Activated CD8-positive, alpha-beta memory T cell treated with anti-CD3 and anti-CD28 coated beads, Interleukin-2, amount 50 U/mL, for 1 hour (primary cell): ENCODE results near the gene PRSS22.

Experiments
- DNase-seq: peaks from one replicate; pipeline ENCODE4 v3.0.0-alpha.2; 2020; ENCODE audit errors: extremely low read depth

The PRSS22 gene

DNA sequence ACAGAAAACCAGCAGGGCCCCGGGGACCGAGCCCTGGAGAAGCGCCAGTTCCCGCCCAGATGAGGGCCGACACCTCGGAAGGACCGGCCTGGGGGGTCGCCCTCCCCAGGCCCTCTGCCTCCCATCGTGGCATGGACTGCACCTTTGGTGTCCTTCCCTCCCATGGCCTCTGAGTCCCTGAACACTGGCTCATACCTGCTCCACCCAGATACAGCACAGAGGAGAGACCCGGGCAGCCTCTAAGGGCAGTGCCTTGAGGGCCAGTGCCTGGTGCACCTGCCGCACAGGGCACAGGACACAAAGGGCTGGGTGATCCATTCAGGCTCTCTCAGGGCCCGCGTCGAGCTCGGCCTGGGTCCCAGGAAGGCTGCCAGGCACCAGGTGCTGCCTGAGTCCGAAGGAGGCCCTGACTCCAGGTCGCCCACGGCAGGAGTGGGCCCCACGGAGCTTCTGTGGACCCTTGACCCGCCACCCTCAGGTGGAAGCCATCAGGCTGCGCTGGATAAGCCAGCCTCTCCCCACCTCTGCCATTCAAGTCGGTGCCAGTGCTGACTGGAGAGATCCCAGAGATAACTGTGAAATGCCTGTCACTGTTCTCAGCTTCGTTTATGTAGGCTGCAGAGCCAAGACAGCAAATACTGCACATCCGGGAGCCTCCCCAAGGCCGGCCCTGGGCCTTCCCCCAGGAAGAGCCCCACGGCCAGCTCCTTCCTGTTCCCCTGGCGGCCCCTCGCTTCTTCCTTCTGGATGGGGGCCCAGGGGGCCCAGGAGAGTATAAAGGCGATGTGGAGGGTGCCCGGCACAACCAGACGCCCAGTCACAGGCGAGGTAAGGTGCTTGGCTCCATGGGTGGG, 28.2 kb downstream of the PRSS22 start, which contains the start of gene ZG16B:
TSS of gene ZG16B (plus strand) at position 803 of the 854 bp plus-strand sequence. CDS start 139 bp downstream, outside the sequence.
- DNase-seq, result no peak

DNA sequence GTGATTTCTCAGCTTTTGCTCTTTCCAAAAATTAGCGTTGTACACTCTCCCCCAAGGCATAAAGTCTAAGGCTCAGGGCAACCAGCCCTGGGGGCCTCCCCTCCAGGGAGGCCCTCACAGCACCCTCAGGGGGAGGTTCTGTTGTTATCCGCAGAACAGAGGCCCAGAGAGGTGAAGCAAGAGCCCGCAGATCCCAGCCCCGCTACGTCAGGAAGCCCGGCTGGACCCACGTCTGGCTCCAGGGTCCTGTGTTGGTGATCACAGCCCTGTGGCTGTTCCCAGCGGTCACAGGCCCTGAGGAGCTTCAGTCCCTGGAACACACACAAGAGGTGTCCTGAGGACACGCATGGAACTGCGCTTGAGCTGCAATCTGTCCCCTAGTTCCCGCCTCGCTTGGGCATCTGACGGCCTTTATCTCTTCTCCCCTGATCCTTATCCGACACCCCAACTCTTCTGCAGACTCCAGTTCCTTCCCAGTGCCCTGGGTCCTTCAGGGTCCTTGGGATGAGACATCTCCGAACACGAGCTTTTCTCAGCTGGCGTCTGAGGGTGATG, 29.0 kb downstream of the PRSS22 start:
- DNase-seq, result no peak

DNA sequence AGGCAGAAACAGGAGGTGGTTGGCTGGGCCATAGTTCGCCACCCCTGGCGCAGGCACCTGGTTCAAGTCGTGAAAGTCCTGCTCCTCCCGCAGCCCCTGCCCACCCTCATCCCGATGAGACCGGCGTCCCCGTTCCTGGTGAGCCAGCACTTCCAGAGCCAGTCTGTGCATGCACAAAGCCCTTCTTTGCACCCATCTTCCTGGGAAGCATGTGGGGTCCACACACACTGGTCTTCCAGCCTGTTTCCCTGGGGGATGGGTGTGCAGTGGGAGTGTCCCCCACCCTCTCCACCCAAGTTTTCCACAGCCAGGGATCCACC, 29.5 kb downstream of the PRSS22 start:
- DNase-seq, result no peak

DNA sequence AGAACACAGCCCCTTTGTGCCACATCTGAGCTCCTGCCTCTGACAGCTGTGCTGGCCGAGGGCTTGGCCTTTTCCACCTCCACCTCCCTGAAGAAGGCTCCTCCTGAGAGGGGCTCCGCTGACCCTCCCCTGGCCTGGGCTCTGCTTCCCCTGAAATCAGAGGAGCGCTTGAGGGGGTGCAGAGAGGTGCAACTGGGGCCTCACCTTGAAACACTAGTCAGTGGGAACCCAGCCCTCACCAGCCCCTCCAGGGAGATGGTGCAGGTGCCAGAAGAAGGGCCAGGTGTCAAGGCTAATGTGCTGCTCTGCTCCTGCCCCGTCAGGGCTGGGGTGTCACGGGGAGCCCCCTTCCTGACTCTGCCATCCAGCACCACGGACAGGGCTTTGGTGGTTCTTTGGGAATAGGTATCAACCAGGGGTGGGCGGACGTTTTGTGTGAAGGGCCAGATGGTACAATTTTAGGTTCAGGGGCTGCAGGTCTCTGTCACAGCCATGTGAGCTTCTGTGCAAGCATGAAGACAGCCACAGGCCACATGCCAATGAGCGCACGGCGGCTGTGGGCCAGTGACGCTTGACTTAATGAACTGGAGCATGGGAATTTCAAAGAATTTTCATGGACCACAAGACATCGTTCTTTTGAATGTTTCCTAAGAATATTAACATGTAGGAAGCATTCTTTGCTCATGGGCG, 30.0 kb downstream of the PRSS22 start:
- DNase-seq, result no peak

DNA sequence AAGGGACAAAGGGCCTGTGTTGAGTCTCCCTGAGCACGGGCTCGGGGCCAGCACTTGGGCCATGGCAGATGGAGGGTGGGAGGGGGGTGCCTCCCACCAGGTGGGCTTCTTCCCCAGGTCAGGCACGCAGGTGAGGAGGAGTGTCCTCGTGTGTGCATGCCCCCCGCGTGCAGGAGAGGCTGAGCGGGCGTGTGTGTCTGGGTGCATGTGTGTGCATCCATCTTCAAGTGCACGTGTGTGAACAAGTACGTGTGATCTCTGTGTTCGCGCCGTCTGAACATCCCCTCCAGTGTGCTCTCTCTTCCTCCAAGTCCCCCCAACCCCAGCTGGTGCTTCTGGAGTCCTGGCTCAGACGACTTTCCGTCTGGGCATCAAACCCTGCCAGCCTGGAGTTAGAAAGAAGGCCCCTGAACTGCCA, 30.6 kb downstream of the PRSS22 start:
- no peak for DNase-seq

DNA sequence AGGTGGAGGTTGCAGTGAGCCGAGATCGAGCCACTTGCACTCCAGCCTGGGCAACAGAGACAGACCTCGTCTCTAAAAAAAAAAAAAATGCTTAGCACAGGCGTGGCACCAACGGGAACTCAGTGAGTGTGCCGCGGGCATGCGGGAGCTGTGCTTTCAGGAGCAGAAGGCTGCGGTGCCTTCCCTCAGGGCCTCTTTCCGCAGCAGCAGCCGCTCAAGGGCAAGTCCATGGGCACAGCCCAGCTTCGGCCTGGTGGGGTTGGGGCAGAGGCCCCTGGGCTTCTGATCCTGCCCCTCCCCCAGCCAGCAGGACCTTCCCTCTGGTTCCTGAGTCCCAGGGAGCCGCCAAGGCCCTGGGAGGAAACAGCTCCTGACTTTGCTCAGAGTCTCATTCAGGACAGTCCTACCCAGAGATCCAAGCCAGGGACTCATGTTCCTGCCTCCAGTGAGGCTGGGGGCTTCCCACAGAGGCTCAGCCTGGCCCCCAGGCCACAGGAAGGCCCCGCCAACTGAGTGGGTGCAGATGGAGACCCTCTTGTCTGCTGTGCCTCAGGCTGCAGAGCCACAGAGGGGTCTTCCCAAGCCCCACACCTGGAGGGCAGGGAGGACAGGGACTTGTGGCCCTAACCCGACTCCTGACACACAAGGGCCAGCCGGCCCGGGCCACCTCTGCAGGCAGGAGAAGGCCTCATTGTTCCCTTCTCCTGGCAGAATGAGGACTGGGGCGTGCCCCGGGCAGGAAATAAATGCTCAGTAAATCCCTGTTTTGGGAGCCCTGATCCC, 31.2 kb downstream of the PRSS22 start:
- no peak for DNase-seq

DNA sequence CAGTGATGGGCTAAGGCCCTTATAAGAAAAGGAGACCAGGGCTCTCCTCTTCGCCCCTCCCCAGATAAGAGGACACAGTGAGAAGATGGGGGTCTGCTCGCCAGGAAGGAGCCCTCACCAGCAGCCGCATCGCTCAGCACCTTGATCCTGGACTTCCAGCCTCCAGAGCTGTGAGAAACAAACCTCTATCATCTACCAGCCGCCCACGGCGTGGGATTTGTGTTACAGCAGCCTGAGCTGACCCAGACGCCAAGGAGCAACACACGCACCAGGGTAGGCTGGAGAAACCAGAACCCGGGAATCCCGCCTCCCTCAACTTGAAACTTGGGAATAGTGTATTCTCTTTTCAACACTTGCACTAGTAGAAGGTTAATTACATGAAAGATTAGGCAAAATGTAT, 32.1 kb downstream of the PRSS22 start:
- no peak for DNase-seq

DNA sequence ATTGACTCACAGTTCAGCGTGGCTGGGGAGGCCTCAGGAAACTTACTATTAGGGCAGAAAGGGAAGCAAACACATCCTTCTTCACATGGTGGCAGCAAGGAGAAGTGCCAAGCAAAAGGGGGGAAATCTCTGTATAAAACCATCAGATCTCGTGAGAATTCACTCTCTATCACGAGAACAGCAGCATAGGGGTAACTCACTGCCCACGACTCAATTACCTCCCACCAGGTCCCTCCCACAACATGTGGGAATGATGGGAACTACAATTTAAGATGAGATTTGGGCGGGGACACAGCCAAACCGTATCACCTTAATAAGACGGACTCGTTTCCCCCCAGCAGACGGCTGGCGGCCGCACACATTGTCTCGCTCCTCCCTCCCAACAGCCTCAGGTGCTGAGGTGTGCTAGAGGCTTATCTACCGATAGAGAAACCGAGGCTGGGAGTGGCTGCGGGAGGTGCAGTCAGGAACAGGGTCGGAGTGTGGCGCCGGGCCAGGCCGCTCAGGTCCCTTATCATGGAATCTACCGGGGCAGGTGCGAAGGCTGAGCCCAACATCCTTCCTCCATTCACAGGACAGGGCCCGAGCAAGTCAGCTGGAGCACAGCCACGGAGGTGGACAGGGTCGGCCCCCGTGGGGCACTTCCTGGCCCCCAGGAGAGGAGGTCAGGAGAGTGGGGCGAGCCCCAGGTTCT, 32.8 kb downstream of the PRSS22 start:
- DNase-seq, result no peak

DNA sequence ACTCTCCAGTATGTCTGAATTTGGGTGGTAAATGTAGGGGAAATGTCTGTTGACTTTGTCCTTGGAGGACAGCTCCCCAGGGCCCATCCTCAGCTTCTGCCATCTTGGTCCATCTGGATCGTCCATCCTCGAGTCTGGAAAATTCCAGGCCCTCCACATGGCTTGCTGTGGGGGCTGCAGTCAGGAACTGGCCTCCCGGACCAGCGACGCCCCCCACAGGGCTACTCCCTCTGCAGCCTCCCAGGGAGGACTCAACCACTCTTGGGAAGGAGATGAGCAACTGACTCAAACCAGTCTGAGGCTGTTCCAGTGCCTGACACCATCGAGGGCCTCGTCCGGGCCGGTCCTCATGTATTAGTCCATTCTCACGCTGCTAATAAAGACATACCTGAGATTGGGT, 33.3 kb downstream of the PRSS22 start:
- no peak for DNase-seq

DNA sequence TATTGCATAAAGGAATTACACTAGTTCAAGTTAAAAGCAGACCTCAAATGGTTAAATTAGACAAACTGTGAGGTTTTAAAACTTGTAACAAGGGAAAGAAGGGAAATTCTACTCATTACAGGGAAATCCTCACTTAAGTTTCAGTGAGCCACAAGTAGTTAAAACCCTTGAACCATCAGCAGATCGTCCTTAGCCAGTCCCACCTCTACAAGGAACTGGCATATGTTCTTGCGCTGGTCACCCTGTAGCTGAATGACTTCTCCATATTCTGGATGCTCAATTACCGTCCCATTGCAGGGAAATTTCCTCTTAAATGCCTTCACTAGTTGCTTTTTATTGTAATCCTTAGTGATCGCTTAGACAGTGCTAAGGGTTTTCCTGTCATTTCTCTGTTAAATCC, 35.5 kb downstream of the PRSS22 start:
- no peak for DNase-seq

DNA sequence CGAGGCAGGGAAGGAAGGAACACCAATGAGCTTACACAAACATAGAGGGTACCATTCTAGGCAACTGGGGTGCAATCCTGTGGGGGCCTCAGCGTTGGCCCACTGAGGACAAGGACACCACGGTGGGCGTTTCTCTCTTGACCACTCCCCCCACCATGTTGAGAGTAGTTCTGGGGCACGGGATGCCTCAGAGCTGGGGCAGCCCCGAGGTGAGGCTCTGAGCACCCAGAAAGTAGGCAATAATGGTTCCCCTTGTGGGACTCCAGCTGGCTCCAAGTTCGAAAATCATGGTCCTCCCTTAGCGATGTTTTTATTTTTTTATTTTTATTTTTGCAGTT, 35.8 kb downstream of the PRSS22 start:
- DNase-seq, result no peak

DNA sequence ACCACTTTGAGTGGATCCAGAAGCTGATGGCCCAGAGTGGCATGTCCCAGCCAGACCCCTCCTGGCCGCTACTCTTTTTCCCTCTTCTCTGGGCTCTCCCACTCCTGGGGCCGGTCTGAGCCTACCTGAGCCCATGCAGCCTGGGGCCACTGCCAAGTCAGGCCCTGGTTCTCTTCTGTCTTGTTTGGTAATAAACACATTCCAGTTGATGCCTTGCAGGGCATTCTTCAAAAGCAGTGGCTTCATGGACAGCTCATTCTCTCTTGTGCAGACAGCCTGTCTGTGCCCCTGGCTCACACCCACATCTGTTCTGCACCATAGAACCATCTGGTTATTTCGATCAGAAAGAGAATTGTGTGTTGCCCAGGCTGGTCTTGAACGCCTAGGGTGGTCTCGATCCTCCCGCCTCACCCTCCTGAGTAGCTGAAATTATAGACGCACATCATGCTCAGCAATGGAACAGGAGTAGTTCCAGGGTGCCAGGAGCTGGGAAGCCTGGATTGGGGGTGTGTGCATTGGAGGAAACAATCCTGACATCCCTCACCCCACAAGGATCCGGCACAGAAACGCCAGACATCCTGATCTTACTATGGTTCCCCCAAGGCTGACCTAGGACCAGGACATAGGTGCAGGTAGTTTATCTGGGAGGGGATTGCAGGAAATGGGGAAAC, 36.3 kb downstream of the PRSS22 start:
- no peak for DNase-seq

DNA sequence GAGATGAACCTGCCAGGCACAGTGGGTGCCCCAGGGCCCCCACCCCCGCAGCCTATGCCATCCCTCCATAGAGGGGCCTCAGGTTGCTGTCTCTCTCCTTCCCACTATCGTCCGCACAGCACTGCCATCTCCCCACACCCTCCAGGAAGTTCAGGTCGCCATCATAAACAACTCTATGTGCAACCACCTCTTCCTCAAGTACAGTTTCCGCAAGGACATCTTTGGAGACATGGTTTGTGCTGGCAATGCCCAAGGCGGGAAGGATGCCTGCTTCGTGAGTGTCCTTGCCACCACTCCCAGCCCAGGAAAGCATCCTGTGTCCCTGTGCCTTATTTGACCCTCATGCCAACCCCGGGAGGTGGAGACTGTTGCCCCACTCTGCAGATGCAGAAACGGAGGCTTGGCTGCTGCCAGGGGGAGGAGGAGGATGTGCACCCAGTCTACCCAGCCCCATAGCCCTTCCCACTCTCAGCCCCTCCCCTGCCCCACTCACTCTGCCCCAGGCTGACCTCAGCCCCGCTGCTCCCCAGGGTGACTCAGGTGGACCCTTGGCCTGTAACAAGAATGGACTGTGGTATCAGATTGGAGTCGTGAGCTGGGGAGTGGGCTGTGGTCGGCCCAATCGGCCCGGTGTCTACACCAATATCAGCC, 37.0 kb downstream of the PRSS22 start:
- DNase-seq, result no peak

DNA sequence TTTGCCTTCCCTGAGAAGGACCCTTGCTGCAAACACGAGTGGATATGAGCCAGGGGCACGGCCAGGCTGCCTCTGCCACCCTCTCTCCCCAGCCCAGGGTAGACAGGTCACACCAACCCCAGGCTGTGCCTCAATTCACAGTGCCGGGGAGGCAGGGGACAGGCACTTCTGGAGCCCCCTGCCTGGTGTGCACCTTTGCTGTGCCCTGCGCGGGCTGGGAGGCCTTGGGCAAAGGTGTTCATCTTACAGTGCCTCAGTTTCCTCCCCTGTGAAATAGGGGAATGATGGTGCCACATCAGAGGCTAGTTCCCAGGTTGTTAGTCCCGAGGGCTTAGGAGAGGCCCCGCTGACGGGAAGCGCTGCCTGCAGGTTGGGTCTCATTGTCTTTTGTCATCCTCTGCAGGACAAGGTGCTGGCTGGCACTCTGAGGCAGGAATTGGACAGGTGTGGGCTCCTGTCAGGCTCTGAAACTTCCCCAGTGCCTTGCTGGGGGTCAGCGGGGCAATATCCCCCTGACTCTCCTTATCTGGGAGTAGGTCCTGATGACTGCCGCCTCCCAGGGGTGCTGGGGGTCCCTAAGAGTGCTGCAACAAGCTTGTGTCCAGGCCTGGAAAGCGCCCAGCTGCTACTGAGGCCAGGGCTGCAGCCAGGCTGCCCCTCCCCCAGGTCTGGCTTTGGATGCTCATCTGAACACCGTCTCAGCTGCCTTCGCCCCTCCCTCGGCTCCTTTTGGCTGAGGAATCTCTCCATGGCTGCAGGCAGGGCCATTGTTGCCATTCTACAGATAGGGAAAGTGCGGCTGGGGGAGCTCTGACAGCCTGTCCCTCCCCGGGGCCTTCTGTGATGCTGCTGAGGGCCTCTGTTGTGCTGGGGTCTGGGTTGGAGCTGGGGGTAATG, 37.8 kb downstream of the PRSS22 start:
- no peak for DNase-seq

DNA sequence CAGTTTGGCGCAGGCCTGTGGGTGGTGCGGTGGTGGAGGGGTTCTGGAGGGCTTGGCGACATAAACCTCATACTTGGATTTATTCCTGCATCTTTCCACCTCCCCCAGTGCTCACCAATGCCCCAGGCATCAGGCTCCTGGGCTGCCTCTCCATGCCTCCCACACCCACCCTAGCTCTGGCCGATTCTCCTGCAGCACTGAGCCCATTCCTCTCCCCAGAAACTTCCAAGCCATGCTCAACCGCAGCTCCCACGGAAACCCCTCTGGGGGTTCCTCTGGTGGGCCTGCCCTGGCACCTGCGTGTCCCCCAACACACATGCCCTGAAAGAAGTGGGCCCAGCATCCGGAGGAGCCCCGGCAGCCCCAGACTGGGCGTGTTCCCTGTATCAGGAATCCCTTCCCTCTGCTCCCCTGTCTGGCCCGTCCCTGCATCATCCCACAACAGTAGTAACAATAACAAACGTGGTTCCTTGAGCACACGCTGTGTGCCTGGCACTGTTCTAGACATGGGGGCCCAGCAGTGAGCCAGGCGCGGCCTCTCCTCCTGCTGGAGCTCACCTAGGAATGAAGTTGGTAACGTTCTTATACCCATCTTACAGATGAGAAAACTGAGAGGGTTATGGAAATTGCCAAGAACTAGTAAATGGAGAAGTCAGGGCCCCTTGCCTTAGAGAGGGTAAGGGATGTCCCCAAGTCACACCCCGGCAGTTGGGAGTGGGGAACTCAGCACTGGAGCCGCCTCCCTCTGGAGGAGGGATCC, 38.6 kb downstream of the PRSS22 start:
- no peak for DNase-seq

DNA sequence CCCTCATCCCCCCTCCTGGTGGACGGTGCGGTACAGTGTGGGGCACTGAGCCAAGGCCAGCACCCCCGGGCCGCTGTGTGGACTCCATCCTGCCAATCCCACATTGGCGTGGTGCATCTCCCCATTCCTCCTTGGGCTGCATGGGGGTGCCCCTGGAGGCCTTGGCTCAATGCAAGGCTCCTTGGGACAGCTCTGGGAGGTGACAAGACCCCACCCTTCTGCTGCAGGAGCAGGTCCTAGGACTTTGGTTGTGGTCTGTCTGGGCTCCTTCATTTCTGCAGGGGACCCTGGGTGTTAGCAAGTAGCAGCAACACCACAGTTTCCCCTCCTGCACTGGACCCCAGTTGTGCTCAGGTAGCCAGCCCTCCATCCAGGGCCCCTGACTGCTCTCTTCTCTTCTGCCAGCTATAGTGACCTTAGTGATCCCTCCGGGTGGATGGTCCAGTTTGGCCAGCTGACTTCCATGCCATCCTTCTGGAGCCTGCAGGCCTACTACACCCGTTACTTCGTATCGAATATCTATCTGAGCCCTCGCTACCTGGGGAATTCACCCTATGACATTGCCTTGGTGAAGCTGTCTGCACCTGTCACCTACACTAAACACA, 39.6 kb downstream of the PRSS22 start:
- DNase-seq, result no peak

DNA sequence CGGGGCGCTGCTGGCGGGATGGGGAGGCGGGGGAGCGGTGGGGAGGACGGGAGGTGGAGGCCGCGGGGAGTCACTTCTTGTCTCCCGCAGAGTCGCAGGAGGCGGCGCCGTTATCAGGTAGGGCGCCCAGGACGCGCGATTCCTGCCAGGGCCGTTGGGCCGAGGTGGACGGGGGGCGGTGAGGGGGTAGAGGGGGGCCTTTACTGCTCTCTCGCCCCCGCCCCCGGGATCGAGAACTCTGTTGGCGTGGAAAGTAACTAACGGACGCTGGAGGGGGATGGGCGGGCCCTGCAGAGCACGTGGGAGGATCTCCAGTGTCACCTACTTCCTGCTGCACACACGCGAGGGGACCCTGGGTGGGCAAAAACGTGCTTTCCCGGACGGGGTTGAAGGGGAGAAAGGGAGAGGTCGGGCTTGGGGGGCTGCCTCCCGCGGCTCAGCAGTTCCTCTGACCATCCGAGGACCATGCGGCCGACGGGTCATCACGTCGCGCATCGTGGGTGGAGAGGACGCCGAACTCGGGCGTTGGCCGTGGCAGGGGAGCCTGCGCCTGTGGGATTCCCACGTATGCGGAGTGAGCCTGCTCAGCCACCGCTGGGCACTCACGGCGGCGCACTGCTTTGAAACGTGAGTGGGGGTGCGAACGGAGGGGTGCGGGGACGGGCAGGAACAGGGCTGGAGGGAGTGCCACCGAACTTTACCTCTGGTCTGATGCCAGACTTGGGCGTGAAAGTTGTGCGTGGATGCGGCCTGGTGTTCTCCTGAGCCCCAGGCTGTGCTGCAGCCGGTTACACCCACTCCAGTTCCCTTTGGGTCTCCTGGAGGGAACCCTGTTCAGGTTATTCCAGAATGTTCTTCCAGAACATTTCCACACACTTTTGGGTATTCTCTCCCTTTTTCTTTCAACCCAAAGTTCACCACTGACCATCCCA, 40.4 kb downstream of the PRSS22 start:
- DNase-seq, result no peak
